Ishikawa (cell line): ENCODE measurements around the gene ATP8A2.

Source experiments
- CEBPB ChIP-seq: IDR thresholded peaks from 2 replicates; pipeline ENCODE4 v1.6.1; 2012
- CREB1 ChIP-seq: IDR thresholded peaks from 2 replicates; pipeline ENCODE4 v1.6.1; 2012; ENCODE audit warnings: low read depth
- EGR1 ChIP-seq: IDR thresholded peaks from 2 replicates; pipeline ENCODE4 v1.6.1; 2012
- EP300 ChIP-seq: IDR thresholded peaks from 2 replicates; pipeline ENCODE4 v1.6.1; 2012; ENCODE audit warnings: borderline replicate concordance
- FOXM1 ChIP-seq: IDR thresholded peaks from 2 replicates; pipeline ENCODE4 v1.6.1; 2012; ENCODE audit warnings: low read depth, borderline replicate concordance
- MAX ChIP-seq: IDR thresholded peaks from 2 replicates; pipeline ENCODE4 v1.6.1; 2012
- NFIC ChIP-seq: IDR thresholded peaks from 2 replicates; pipeline ENCODE4 v1.6.1; 2012
- RAD21 ChIP-seq: IDR thresholded peaks from 2 replicates; pipeline ENCODE4 v1.6.1; 2012; ENCODE audit warnings: low read depth
- REST ChIP-seq: IDR thresholded peaks from 2 replicates; pipeline ENCODE4 v1.6.1; 2012; ENCODE audit warnings: low read depth, mild to moderate bottlenecking
- TEAD4 ChIP-seq: IDR thresholded peaks from 2 replicates; pipeline ENCODE4 v1.6.1; 2012
- YY1 ChIP-seq: IDR thresholded peaks from 2 replicates; pipeline ENCODE4 v1.6.1; 2012; ENCODE audit warnings: low read depth

- TF ChIP-seq TEAD4: no peak
- no peak for TF ChIP-seq EGR1
- no peak for TF ChIP-seq NFIC
- no peak for TF ChIP-seq FOXM1
- no peak for TF ChIP-seq CEBPB
- TF ChIP-seq EP300: no peak
- no peak for TF ChIP-seq MAX
- TF ChIP-seq CREB1: no peak
- no peak for TF ChIP-seq REST
- no peak for TF ChIP-seq YY1
- TF ChIP-seq RAD21: no peak
Measured at GRCh38 chr13:25466880-25467279, 95.1 kb downstream of the ATP8A2 start.
